Lower leg skin (tissue), 4 donors: ENCODE results near the gene CELF1. TPM values are rescaled to one million over a fixed set of nuclear protein-coding genes. Genes with fewer than 3 reads are reported as not detected.

ENCODE experiments used
- DNase-seq, 2 donors: peaks; one replicate each; pipeline ENCODE4 v3.0.0-alpha.2; 2019; ENCODE audit warnings: low spot score in 2 of 2
- H3K4me3 ChIP-seq: fragments of 200-600 bp; sonication (generic); 2 replicates; pipeline ENCODE4 v1.5.1; 2017; ENCODE audit warnings: mild to moderate bottlenecking, low read depth; ENCODE audit not compliant: poor library complexity, severe bottlenecking
- POLR2A ChIP-seq, 2 donors: fragments of 450-650 bp; IDR thresholded peaks; one replicate each; pipeline ENCODE4 v1.6.1; 2016 to 2017; ENCODE audit warnings: antibody characterized with exemption in 2 of 2, mild to moderate bottlenecking in 1 of 2, moderate library complexity in 1 of 2
- WGBS, 2 donors: methylation state at CpG; one replicate each; pipeline ENCODE4 v1.1.5; 2018; 5-methylcytosine and 5-hydroxymethylcytosine counted together
- intact Hi-C: fragments of 100-400 bp; cut with DNase I; formaldehyde crosslinking; loops from one replicate; pipeline ENCODE4 v1.15.0; 2023; ENCODE audit warnings: low total_unique reads
- total RNA-seq, 4 donors: library from RNA; depleted of rRNA; stranded (reverse); fragments of >200 nt; gene quantifications; one replicate each; pipeline ENCODE4 v1.1.0, GENCODE V29; 2016
- TF ChIP-seq, protein P1 (sequence below), 3 donors: fragments of 450-650 bp; IDR thresholded peaks; one replicate each; pipeline ENCODE4 v1.5.1; 2016; ENCODE audit warnings: antibody characterized with exemption in 3 of 3, mild to moderate bottlenecking in 3 of 3, moderate library complexity in 2 of 3

CELF1 gene
- total RNA-seq, 4 donors from 2014 or later = 58.1 to 87.1 (median 78.5) TPM

DNA sequence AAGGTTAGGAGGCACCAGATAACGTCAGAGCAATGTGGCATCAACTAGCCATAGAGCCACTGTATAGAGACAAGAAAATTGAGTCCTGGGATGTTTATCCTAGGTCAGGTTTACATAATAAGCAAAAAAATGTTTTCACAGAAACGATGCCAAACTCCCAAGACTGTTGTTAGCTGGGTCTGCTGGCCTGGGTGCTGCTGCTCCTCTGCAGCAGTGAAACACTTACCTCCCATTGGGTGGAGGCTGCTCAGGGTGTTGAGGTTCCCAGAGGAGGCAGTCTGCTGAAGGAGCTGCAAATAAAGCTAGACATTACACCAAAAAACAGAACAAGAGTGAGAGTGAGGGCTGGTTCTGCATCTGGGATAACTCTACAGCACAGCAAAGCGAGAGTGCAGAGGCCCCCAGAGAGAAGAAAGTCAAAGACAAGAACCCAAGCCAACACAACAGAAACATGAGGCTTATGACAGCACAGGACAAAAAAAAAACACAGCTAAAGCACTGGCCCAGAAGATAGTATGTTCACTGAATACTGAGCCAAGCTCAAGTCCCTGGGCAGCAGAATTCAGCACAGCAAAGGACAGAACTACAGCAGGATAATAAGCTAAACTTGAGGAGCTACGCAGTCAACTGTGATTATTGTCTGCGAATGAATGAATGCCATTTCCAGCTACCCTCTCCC is 74.1 kb downstream of the CELF1 start:
- 86 to 88% methylated on average over 5 of the region's 5 CpGs for WGBS, 2 donors
- no peak for DNase-seq
- H3K4me3 ChIP-seq = no peak overlapping the region
- intact Hi-C loops = no loop called here
- TF ChIP-seq, protein P1, sequence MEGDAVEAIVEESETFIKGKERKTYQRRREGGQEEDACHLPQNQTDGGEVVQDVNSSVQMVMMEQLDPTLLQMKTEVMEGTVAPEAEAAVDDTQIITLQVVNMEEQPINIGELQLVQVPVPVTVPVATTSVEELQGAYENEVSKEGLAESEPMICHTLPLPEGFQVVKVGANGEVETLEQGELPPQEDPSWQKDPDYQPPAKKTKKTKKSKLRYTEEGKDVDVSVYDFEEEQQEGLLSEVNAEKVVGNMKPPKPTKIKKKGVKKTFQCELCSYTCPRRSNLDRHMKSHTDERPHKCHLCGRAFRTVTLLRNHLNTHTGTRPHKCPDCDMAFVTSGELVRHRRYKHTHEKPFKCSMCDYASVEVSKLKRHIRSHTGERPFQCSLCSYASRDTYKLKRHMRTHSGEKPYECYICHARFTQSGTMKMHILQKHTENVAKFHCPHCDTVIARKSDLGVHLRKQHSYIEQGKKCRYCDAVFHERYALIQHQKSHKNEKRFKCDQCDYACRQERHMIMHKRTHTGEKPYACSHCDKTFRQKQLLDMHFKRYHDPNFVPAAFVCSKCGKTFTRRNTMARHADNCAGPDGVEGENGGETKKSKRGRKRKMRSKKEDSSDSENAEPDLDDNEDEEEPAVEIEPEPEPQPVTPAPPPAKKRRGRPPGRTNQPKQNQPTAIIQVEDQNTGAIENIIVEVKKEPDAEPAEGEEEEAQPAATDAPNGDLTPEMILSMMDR (IDR thresholded peaks at IDR 0.05) = no peak
- no peak for TF ChIP-seq POLR2A (IDR thresholded peaks at IDR 0.05)

DNA sequence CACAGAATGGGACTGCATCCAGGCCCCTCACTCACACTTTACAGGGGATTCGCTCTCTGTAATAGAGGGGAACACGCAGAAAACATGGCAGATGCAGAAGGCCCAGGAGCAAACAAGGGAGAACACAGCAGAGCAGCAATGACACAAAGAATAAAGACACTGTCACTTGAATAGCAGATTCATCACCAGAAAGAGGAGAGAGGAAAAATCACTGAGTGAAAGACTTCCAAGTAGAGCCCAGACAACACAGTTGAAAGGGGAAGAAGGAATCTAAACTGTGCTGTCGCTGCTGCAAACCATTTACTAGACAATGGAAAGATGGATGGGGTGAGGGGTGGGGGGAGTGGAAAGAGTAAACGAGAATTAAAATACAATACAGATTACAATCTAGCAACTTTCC is 75.2 kb downstream of the CELF1 start:
- TF ChIP-seq, protein P1 (IDR thresholded peaks at IDR 0.05) = no peak
- TF ChIP-seq POLR2A (IDR thresholded peaks at IDR 0.05) = no peak
- no peak overlapping the region for H3K4me3 ChIP-seq
- no peak for DNase-seq
- WGBS, 2 donors = 66% methylated on average over 4 of the region's 4 CpGs
- intact Hi-C loops = no loop called here

DNA sequence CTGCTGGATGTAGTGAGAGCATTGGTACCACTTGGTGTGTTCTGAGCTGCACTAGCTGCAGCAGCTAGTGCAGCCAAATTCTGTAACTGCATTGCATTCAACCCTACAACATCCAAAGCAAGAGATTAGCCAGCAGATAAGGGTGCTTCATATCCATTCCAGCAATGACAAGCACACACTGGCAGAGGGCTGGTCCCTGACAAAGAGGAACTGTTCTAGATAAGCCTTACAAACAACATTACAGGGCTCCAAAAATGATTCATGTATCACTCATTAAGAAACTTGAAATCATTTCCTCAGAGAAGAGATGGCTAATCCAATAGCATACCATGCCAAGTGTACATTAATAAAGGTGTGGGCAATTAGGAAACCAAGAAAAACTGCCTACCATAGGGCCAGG is 75.6 kb downstream of the CELF1 start:
- no peak for TF ChIP-seq POLR2A (IDR thresholded peaks at IDR 0.05)
- TF ChIP-seq, protein P1 (IDR thresholded peaks at IDR 0.05) = no peak
- no peak overlapping the region for H3K4me3 ChIP-seq
- DNase-seq = no peak
- intact Hi-C loops = no loop called here

DNA sequence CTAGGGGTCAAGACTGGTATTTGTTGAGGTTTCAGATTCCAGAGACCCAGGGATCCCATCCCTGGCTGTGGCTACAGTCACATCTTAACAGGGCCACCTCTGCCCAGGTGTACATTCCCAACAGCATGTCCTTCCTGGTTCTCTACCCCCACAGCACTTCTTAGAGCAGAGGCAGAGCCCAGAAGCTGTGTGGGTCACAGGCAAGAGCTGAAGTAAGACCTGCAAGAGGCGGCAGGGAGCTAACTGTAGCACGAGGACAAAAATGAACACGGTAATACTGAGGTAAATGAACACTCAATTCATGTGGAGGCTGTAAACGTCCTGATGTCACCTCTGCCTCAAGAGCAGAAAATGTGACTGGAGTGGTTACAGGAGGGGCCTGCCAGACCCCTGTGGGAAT is 82.3 kb downstream of the CELF1 start:
- WGBS, 2 donors = 80 to 92% methylated on average over 4 of the region's 4 CpGs
- TF ChIP-seq, protein P1 (IDR thresholded peaks at IDR 0.05) = no peak
- no peak for TF ChIP-seq POLR2A (IDR thresholded peaks at IDR 0.05)
- intact Hi-C loops = no loop called here
- no peak for DNase-seq
- no peak overlapping the region for H3K4me3 ChIP-seq

DNA sequence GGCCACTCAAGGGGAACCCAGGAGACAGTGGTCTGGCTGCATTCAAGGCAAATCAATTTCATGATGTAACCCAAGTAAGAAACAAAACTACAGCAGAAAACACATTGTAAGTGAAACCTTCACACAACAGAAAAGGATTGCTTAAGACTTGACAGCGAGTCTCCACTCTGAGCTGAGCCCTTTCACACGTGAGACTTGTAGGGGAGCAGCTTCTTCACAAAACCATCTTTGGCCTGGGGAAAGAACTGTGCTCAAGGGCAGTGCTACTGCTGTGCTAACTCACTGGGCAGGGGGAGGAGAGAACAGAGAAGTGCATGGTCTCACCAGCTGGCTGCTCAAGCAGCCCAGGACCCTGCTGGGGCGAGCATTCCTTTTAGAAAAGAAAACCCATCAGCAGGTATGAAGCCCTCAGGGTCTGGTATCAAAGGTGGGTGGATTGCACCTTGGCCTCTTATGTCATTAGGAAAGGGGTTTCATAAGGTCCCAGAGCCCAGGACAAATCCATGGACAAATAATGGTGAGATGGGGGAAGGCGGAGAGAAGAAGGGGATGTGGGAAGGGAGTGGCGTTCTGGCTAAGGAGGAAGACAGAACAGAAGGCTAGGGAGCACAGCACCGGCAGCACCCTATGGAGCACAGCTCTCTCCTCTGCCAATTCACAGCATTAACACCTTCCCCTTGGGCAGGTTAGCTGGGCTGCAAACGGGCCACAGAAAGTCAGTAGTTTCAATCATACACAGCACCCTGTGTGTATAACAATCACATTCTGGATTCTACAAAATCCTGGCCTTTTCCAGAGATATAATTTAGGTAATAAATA is 83.4 kb downstream of the CELF1 start:
- intact Hi-C loops = no loop called here
- WGBS, 2 donors = 76 to 87% methylated on average over 7 of the region's 7 CpGs
- TF ChIP-seq, protein P1 (IDR thresholded peaks at IDR 0.05) = no peak
- TF ChIP-seq POLR2A (IDR thresholded peaks at IDR 0.05) = no peak
- DNase-seq = no peak
- no peak overlapping the region for H3K4me3 ChIP-seq
